ENCODE results near the gene SGPL1. TPM values are rescaled to one million over a fixed set of nuclear protein-coding genes. Genes with fewer than 3 reads are reported as not detected.

SGPL1 gene
- total RNA-seq, 1 experiment from 2014 or later: 29.7 TPM

DNA sequence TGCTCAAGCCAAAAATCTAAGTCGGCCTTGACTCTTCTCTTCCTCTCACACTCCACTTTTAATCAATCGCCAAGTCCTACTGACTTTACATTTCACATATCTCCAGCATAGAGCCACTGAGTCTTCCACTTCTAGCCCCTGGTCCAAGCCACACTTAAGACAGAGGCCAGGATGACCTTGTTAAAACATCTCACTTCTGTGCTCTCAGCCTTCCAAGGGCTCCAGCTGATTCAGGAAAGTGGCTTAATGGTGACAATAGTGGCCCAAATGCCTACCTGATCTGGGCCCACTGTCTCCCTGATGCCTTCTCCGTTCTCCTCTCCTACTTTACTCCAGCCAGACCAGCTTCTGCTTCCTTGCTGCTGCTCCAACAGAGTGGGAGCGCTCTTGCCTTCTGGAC is 35.0 kb upstream of the SGPL1 start:
- no peak for DNase-seq (ENCODE audit: low spot score)

DNA sequence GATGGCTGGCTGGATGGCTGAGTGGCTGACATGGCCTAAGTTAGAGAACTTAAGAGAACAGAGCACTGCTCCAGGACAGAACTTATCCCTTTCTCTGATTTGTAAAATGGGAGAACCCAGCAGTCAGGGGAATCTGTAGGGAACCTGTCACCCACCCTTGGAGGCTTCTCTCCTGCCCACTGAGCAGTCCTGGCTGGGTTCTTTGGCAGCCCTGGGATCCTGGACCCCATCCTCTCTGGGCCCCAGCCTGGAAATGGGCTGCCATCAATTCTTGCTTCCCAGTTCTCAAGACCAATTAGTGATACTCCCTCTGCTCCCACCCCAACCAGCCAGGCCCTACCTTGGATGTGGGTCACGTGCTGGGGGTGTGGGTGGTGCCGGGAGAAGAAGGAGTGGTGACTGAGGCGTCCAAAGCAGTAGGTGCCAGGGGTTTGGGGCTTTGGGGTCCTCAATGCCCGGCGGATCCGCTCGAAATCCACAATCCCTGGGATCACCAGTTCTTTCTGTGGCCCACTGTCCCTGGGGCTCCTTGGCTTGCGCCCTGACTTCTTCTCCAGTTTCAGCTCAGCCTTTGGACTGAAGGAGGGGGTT is 34.2 kb upstream of the SGPL1 start:
- DNase-seq (ENCODE audit: low spot score): no peak

DNA sequence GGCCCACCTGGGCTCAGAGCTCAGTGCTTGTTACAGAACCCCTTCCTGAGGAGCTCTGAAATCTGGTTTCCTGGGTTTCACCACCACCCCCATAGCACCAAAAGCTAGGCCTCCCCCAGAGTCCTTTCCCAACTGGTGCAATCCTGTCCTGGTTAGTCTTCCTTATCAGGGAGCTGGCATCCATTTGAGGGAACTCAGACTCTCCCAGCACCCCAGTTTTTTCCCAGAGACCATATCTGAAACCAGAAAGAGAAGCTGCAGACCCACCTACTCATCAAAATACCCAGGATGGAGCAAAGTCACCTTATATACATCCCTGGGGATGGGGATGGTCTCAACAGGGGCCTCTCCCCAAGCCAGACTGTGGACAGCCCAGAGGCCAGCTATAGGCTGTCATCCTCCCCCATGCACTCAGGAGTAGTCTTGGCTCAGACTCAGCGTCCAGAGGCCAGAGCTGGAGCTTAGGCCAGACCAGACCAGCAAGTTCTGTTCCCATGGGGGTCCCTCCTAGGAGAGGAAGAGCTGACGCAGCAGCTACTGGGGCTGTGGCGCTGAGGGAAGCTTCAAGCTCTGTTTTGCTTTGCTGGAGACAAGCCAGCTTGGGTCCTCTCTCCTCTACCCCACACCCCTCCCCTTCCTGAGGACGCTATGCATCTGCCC is 33.5 kb upstream of the SGPL1 start:
- no peak for DNase-seq (ENCODE audit: low spot score)

DNA sequence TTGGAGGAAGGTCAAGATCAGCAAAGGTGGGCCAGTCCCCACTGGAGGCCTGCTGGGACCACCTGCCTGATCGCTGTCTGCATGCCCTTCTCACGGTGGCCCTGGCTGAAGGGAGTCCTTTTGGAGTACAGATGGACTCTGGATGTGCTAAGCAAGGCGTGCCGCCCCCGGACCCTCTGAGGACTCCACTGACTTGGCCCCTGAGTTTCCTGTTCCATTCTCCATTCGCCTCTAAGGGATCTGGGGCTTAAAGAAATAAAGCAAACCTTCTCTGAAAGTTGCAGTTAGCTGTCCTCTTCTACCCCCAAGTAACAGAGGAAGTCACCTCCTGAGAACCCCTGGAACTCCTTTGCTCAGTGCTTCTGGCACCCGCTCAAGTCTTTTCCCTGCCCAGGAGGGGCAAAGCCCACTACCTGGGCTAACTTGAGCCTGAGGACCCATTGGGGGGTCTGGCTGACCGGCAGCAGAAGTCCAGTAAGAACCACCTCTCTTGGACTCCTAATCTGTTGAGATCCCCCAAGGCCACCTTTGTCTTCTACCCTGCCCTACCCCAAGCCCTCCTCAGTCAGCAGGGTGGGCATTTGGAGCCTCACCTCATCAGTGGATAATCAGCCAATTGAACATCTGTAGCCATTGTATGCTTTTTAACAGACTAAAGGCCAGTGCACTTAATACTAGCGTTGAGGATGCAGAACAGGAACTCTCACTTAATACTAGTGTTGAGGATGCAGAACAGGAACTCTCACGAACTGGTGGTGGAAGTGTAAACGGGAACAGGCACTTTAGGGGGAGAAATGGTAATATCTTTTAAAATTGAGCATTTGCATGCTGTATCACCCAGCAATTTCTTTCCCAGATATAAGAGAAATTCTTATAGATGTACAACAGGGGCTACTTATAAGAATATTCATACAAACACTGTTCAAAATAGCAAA is 32.7 kb upstream of the SGPL1 start:
- no peak for DNase-seq (ENCODE audit: low spot score)

DNA sequence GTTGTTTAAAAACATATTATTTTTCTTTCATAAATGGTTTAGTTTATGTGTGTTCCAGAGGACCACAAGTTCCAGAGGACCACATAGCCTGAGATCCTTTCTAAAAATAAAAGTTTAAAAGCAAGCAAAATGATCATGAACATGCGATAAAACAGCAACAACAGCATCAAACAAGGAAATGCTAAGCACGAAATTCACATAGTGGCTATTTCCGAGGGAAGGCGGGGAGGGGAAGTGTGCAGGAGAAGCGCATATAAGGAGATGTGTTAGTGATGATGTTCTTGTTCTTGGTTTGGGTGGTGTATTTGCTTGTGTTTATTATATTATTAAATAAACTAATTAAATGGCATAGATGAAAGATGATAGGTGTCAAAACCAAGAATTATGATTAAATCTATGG is 31.7 kb upstream of the SGPL1 start:
- DNase-seq (ENCODE audit: low spot score): no peak

DNA sequence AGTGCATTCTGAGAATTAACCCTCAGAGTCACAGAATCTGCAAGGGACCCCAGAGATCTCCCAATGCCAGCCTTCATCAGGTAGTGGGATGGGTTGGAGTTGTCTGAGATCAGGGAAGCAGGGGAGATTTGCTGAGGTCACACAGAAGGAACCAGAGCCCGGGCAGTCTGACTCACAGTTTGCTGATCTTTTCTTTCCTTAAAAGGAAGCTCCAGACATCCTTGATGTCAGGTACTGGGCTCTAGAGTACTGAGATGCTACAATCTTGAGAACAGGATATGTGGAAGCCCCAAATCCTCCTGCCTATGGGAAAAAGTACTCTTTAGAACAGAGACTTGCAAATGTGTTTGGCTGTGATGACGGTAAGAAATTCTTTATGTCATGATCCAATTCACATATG is 31.3 kb upstream of the SGPL1 start:
- peak; percentile 24 for DNase-seq (ENCODE audit: low spot score)

DNA sequence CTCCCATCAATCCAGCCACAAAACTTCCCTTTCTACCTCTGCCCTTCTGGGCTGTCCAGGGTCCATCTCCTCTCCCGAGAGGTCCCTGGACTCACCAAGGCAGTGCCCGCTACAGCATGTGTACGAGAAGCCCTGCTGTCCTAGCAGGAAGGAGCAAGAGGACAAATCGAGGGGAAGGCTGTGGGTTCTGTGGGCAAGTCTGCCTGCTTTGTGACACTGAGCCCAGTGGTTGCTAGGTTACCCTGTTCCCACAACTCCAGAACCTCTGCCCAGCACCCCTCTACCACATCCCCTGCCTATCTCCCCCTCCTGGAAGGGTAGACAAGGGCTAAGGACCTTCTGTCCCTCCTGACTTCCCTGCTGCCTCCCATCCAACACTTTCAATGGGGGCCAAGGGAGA is 30.6 kb upstream of the SGPL1 start, which contains the start of gene TBATA:
Gene TBATA (minus strand): TSS at position 188 of the 400 bp plus-strand sequence. CDS start 1,998 bp downstream, outside the sequence.
- no peak for DNase-seq (ENCODE audit: low spot score)

DNA sequence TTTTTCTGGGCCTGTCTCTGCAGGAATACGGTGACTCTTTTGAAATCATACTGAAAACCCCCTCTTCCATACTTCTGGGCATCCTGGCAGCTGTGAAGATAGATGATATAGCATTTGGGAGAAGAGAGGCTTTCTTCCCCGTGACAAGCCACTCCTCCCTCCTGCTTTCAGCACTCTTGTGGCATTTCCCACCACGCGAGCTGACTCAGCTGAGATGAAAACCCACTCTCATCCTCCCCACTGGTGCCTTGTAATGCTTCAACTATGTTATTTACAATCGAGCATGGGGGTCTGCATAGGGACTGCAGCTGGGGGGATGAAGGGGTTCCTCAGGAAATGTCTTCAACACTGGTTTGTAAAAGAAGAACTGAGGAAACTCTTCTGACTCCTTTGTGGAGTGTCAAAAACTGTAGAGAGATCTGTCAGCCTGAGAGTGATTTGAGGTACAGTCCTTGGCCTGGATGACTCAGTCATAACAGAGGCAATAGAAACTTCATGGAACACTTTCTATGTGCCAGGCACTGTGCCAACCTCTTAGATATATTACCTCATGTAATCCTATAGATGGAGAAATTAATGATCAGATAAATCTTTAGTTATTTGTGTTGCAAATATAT is 28.8 kb upstream of the SGPL1 start:
- no peak for DNase-seq (ENCODE audit: low spot score)

DNA sequence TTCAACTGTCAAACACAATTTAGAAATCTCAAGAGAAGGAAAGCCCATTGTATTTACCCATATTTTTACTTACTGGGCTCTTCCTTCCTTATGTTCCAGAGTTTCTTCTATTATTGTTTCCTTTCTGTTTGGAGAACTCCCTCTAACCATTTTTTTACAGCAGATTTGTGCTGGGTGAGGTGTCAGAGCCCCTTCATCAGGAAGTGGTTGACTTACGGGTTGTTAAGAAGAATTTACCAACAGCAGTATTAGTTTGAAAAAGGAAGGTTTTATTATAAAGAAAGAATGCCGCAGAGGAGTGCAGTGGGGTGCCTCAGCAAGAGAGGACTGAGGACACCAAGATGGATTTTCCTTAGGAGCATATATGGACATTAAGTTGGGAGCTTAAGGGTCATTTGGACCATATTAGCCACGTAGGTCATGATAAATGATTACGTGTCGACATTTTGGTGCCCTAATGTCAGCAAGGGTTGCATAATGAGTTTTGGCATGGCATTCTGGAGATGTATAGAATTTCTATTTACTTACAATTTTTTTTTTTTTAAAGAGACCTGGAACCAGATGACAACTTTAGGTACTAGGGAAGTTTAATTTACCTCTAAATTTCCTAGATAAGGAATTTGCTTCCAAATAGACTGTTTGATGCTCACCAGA is 24.2 kb upstream of the SGPL1 start:
- DNase-seq (ENCODE audit: low spot score): no peak

DNA sequence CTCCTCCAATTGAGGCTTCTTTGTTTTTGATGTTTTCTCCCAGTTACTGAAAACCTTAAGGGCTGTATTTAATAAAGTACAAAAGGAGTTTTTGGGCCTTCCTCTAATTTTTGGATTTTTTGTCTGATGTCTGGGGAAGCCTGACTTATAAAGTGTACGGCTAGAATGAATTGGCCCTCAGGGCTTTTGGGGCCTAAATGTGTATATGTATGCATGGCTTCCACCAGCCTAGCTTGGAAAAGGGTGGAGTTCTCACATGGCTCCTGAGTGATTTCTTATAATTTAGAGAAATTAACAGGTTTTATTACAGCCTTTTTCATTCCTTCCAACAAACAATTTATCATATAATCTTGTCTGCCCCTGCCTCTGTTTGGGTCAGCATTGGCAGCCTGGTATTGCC is 20.1 kb upstream of the SGPL1 start:
- DNase-seq (ENCODE audit: low spot score): no peak

DNA sequence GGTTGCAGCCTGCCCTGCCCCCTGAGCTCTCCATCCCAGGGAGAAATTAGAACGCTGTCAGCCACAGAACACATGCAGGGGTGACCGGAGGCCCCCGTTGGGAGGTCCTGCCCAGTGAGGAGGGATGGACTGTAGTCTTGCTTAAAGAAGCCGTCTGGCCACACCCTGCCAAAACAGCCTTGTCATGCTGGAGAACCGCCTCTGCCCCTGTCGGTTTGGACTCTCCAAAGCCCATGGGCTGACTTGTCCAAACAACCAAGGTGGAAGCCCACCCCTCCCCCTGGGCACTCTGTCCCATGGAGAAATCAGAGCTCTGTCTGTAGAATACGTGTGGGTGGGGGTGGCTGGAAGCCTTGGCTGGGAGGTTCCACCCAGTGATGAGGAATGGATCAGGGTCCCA is 17.9 kb upstream of the SGPL1 start:
- DNase-seq (ENCODE audit: low spot score): no peak

DNA sequence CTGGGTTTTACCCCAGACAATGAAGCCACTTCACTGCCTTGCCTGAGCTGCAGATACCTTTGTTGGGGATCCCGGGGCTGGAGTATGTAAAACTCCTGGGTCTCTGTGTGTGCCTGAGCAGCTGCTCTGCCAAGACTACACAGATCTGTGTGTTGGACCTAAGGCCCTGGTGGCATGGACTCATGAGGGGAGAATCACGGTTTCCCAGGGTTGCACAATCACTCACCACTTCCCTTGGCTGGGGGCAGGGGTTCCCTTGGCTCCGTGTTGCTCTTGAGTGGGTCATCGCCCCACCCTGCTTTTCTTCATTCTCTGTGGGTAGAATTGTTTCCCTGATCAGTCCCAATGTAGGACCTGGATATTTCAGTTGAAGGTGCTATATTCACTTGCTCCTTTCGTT is 16.6 kb upstream of the SGPL1 start:
- no peak for DNase-seq (ENCODE audit: low spot score)

DNA sequence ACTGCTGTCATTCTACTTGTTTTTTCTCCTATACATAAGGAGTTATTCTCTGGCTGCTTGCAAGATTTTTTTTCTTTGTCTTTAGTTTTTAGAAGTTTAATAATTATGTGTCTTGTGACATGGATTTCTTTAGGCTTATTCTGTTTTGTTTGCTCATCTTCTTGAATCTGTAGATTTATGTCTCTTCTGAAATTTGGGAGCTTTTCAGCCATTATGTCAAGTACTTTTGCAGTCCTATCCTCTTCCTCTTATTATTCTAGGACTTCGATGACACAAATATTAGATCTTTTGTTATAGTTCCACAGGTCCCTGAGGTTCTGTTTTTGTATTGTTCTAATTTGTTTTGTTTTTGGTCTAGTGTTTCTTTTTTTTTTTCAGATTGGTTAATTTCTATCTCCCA is 13.9 kb upstream of the SGPL1 start:
- DNase-seq (ENCODE audit: low spot score): no peak

DNA sequence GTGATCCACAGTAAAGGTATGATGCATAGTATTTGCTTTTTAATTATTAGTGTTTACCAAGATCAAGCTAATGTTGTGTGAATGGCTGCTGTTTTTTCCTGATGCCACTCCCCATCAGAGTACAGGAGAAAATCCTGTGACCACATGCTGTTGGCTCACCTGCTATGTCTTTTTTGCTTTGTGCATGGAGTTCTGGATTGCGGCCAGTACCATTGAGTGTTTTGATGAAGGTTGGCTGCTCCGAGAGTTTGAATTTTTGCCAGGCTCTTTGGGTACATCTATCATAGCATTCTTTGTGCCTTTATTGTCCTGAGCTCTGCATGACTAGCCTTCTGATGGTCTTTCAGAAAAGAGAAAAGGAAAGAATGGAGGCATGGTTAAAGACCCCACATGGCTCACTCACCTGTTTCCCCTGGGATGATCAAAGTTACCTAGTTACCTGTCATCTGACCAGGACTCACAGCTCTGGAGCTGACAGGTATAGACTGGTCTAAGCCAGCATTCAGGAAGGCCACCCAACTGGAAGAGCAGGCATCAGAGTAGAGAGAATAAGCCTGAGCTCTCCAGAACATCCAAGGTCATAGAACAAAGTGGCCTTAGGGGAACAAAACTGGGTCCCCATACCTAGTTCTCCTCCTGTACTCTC is 11.8 kb upstream of the SGPL1 start:
- no peak for DNase-seq (ENCODE audit: low spot score)

DNA sequence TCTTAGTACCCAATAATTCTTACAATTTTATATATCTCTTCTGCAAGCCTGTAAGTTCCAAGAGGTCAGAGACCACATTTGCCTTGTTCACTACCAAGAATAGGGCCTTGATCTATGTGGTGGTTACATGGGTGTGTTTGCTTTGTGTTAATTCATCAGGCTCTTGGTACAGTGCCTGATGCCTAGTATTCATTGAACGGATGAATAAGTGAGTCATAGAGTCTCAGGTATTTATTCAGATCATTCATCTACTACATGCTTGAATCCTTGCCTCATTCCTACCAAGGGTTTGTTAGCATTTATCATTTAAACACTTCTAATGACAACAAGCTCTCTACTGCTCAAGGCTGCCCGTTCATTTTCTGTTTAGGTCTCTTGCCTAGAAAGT is 11.3 kb upstream of the SGPL1 start:
- no peak for DNase-seq (ENCODE audit: low spot score)

DNA sequence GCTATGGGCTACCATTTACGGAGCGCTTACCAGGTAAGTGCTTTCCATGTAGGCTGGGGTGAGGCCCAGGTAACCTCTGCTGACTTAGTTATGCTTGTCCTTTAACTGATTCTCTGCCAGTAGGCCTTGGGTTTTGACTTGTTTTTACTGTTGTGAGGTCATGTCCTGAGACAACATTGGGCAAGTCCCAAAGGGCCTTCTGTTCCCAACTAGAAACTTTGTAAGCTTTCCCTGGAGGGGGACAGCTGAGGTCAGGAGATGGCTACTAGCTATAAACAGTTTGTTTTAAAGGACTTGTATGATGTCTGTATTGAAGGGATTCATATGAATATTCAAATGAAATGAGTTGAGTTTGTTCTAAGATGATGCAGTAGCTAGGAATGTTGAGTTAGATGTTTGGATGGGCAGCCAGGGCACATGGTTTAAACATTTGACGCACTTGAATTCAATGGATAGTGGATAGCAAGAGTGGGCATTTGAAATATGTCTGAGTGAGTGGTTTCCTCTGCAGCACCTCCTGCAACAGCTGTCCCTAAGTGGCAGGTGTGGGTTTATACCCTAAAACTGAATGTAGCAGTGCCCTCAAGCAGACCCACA is 10.0 kb upstream of the SGPL1 start:
- no peak for DNase-seq (ENCODE audit: low spot score)

DNA sequence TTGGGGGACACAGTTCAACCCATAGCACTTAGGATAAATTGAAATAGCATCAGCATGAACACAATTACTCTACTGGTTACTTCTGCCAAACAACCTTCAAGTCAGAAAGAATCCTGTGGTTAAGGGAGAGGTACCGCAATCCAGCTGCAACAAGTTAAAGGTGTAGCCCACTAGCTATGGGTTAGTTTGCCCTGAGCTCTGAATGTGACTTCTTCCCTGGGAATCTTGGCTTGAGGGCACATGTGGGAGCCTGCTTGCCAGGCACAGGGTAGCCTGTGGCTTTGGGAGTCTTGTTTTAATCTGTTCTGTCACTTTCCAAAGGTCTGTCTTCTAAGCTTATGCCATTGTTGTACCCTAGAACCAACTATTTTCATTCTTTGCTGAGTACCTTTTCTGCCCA is 8.9 kb upstream of the SGPL1 start:
- DNase-seq (ENCODE audit: low spot score): no peak

DNA sequence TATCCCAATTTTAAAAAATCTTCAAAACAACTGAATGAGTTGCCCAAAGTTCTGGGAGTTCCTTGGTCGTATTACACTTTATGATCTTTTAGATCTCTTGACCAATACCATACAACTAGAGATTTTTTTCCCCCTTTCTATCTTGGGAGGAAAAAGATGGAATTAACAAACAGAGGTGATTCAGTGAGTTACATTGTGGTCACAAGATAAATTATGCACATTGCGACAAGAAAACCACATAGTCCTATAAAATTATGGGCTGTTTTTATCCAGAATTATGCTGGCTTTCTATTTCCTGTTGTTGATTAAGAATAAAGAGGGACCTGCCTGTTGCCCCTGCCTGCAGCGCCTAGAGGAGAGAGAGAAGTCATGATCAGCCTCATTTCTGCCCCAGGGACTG is 8.2 kb upstream of the SGPL1 start:
- DNase-seq (ENCODE audit: low spot score): no peak

DNA sequence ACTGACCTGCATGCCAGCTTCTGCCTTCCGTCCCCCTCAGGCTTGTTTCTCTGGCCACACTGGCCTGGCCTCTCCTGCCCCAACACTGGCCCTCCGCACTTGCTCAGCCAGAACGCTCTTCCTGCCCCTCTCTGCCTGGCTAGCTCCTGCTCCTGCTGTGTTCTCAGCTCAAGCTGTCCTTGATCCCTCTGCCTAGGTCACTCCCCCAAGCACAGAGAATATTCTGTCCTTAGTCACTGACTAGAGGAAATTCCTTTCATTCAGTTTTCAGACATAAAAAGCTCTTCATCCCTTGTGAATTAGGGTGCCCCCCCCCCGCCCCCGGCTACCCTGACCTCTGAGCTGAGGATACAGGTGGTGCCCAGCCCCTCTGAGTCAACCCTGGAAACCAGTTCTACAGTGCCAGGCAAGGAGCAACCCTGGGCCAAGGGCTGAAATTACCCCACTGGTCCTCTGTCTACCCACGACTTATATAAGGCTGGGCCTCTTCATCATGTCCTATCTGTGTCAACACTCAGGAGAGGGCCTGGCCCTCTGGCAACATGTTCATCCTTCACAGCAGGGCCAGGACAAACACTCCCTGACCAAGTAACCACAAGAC is 6.6 kb upstream of the SGPL1 start:
- no peak for DNase-seq (ENCODE audit: low spot score)

DNA sequence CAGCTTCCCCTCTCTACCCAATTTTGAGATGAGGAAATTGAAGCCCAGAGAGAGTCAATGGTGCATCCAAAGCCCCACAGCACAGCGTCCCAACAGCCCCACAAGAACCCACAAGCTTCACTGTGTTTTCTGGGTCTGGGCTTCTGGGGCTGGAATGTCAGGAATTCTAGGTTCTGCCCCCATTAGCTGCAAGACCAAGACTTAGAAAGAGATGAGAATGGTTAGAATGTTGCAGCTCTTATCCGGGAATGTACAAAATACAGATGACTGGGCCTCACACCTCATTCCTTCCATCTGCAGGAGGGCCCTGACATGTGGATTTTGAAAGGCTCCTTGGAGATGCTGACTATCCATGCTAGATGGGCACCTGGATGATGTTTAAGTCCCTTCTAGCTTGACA is 6.0 kb upstream of the SGPL1 start:
- no peak for DNase-seq (ENCODE audit: low spot score)

DNA sequence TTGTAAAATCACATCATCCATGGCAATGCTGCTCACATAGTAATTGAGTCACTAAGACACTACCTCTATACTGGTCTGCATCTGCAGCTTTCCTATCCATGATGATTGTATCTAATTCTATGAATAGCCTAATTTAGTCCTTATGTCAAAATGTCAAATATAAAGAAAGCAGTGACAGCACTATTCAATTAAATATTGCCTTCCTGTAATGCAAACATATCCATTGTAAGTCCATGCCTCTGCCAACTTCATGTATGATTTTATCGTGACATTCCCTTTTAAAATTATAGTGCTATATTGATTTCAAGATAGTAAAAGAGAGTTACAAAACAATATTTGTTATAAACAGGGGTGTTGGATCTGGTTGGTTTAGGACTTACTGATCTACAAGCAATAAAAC is 4.8 kb upstream of the SGPL1 start:
- DNase-seq (ENCODE audit: low spot score): no peak
